Measurements from ENCODE around the gene NPHS1.

The NPHS1 gene

GRCh38 chr19:35786299-35787160 is 65.8 kb downstream of the NPHS1 start:
- no peak for DNase-seq

GRCh38 chr19:35785339-35785627 is 67.0 kb downstream of the NPHS1 start:
- DNase-seq, result no peak

DNA sequence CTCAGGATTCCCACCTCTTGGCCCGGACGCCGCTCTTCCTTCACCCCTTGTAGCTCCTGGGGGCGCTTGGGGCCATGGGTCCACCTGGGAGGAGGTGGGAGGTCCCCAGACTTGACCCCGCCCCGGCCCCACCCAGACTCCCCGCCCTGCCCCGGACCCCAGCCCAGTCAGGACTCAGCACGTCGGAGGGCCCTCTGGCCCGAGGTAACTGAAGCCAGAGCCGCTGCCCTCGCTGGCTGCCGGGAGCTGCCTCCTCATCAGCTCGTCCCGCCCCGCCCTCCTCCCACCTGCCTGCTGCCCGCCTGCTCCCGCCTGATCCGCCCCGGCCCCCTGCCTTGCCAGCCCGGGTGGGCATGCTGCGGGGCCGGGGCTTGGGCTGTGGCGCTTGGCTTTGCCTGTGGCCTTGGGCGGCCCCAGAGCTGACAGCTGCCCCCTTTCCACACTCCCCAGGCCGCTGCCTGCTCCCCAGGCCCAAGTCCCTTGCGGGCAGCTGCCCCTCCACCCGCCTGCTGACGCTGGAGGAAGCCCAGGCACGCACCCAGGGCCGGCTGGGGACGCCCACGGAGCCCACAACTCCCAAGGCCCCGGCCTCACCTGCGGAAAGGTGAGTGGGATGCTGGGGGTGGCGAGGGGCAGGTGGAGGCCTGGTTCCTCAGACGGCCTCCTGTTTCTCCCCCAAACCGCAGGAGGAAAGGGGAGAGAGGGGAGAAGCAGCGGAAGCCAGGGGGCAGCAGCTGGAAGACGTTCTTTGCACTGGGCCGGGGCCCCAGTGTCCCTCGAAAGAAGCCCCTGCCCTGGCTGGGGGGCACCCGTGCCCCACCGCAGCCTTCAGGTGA is 67.6 kb downstream of the NPHS1 start:
- no peak for DNase-seq

DNA sequence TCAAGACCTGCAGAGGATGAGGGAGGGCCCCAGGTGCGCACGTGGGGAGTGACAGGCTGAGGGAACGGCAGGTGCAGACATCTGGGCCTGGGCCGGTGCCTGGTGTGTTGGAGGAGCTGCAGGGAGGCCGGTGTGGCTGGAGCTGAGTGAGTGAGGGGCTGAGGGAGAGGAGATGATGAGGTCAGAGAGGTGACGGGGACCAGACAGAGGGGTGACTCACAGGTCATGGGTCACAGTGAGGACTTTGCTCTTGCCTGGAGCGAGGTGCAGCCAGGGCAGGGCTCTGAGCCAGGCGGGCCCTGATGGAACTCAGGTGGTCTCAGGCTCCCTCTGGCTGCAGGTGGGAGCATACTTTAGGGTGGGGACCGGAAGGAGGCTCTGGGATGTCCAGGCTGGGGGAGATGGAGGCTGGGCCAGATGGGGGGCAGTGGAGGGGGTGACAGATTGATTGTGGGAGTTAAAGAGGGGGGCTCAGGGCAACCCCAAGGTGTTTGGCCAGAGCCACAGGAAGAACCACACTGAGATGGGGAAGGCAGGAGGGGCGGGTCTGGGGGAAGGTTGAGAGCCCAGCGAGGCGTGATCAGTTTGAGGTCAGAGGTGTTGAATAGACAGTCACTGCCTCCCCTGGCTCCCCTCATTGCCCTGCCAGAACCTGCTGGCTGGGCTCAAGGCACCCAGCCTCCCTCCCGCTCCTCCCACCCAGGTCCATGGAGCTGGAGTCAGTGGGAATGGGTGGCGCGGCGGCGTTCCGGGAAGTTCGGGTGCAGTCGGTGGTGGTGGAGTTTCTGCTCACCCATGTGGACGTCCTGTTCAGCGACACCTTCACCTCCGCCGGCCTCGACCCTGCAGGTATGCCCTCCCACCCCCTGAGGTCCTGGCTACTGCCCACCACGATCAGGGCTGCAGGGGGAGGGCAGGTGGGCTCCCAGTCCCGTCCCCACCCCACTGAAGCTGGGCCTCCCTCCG is 68.6 kb downstream of the NPHS1 start:
- DNase-seq, result no peak

DNA sequence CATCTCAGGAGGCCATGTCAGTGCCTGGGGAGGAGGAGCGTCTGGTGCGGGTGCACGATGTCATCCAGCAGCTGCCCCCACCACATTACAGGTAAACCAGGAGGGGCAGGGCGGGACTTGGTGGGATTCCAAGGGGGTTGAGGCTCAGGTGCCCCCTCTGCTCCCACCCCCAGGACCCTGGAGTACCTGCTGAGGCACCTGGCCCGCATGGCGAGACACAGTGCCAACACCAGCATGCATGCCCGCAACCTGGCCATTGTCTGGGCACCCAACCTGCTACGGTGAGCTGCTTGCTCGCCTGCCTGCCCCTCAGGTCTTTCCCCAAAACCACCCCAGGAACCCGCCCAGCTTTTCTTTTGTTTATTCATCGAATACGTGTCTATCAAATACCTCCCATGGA is 69.7 kb downstream of the NPHS1 start:
- DNase-seq, result no peak

DNA sequence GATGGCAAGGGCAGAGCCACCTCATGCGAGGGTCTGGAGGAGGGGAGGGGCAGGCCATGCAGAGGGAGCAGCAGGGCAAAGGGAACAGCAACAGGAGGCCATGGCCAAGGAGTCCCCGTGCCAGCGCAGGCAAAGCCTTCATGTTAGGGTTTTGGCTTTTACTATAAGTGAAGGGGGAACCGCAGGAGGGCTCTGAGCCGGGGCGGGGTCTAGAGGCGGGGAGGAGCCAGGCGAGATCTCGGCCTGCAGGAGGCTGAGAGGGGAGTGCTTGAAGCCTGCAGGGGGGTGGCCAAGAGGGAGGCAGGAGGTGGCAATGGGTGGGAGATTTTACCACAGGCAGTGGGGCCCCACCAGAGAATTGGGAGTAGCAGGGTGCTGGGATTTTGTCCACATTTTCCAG is 70.7 kb downstream of the NPHS1 start:
- DNase-seq, result no peak

GRCh38 chr19:35780717-35781116 is 71.6 kb downstream of the NPHS1 start:
- DNase-seq, result no peak

GRCh38 chr19:35780058-35780457 is 72.2 kb downstream of the NPHS1 start:
- no peak for DNase-seq

DNA sequence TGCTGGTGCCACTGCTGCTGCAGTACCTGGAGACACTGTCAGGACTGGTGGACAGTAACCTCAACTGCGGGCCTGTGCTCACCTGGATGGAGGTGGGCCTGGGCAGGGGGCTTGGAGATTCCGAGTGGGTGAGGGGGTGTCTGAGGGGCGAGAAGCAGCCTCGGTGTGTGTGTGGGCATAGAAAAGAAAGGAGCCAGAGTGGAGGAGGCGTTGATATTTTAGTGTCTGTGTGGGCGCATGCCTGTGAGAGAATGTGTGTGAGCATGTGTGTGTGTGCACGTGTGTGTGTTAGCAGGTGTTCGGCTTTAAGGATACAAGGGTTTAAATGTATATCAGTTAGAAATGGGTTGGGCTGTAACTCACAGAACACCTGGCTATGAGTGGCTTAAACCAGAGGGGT is 73.3 kb downstream of the NPHS1 start:
- DNase-seq, result no peak

GRCh38 chr19:35777961-35778360 is 74.3 kb downstream of the NPHS1 start:
- DNase-seq, result no peak

DNA sequence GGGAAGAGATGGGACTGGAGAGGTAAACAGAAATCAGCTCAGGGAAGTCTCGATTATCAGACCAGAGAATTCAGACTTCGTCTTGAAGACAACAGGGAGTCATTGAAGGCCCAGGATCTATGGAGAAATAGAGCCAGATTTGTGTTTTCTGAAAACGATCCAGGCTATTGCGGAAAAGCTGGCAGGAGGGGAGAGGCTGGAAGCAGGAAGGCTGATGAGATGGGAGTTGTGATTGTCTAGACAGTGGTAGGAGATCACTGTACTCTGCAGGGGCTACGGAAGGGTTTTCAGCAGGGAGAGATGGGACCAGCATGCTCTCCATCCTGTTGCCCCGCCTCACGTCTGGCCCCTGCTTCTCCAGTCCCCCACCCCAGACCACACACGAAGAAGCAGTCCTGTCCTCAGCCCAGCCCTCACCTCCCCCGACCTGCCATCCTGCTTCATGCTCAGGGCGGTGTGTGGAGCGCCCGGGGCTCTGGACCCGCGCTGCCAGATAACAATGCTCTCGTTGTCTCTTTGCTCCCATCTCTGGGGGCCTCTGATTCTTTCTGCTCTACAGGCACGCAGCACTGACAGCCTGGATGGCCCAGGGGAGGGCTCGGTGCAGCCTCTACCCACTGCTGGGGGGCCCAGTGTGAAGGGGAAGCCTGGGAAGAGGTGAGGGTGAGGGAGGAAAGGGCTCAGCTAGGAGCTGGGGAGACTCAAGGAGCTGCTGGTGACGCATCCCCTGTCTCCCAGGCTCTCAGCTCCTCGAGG is 75.0 kb downstream of the NPHS1 start:
- no peak for DNase-seq

GRCh38 chr19:35776102-35776788 is 76.1 kb downstream of the NPHS1 start:
- DNase-seq, result no peak
